Smooth muscle cell (in vitro differentiated cells): Measurements from ENCODE around the gene ARL14EP. TPM values are rescaled to one million over a fixed set of nuclear protein-coding genes. Genes with fewer than 3 reads are reported as not detected.

ENCODE experiments used
- DNase-seq: peaks from one replicate; lab custom pipeline; 2025; ENCODE audit not compliant: unreplicated experiment; lab: John Stamatoyannopoulos, UW
- H2AFZ ChIP-seq: fragments of 200-600 bp; sonication (generic); 2 replicates; pipeline ENCODE4 v1.6.0; 2016; ENCODE audit warnings: antibody characterized with exemption, low read depth, mild to moderate bottlenecking
- H3F3A ChIP-seq: fragments of 200-600 bp; sonication (generic); 2 replicates; pipeline ENCODE4 v1.6.0; 2017; ENCODE audit warnings: antibody characterized with exemption, low read depth
- H3K27ac ChIP-seq: fragments of 200-600 bp; sonication (generic); 2 replicates; pipeline ENCODE4 v1.5.1; 2016; ENCODE audit warnings: low read depth, mild to moderate bottlenecking
- H3K27me3 ChIP-seq: fragments of 200-600 bp; sonication (generic); 2 replicates; pipeline ENCODE4 v1.6.1; 2016; ENCODE audit warnings: low read depth, mild to moderate bottlenecking
- H3K36me3 ChIP-seq: fragments of 200-600 bp; sonication (generic); 2 replicates; pipeline ENCODE4 v1.5.1; 2016; ENCODE audit warnings: low read depth
- H3K4me1 ChIP-seq: fragments of 200-600 bp; sonication (generic); 2 replicates; pipeline ENCODE4 v1.5.1; 2016; ENCODE audit warnings: low read depth
- H3K4me2 ChIP-seq: fragments of 200-600 bp; sonication (generic); 2 replicates; pipeline ENCODE4 v1.6.0; 2016; ENCODE audit warnings: mild to moderate bottlenecking
- H3K4me3 ChIP-seq: fragments of 200-600 bp; sonication (generic); 2 replicates; pipeline ENCODE4 v1.5.1; 2016; ENCODE audit warnings: mild to moderate bottlenecking
- H3K79me2 ChIP-seq: fragments of 200-600 bp; sonication (generic); 2 replicates; pipeline ENCODE4 v1.6.0; 2016; ENCODE audit warnings: low read depth, mild to moderate bottlenecking
- H3K9ac ChIP-seq: fragments of 200-600 bp; sonication (generic); 2 replicates; pipeline ENCODE4 v1.6.0; 2016; ENCODE audit warnings: low read depth
- H3K9me3 ChIP-seq: fragments of 200-600 bp; sonication (generic); replicated peaks from 2 replicates; pipeline ENCODE4 v1.5.1; 2016; ENCODE audit warnings: low read depth
- H4K20me1 ChIP-seq: fragments of 200-600 bp; sonication (generic); 2 replicates; pipeline ENCODE4 v1.6.0; 2016; ENCODE audit warnings: low read depth
- WGBS: methylation state at CpG from one replicate; pipeline ENCODE4 v1.1.7; 2016; ENCODE audit warnings: low lambda C conversion rate; 5-methylcytosine and 5-hydroxymethylcytosine counted together
- polyA plus RNA-seq: library from polyadenylated mRNA; unstranded; fragments of >200 nt; fragmentation: Nextera tagmentation; extraction: Ambion mirVana; gene quantifications from 2 replicates; pipeline ENCODE4 v1.2.1, GENCODE V29; 2016
- total RNA-seq: library from RNA; depleted of rRNA; stranded (reverse); fragments of >200 nt; gene quantifications from 2 replicates; pipeline ENCODE4 v1.2.3, GENCODE V29; 2014
- TF ChIP-seq, protein P1 (sequence below): fragments of 200-600 bp; sonication (generic); IDR thresholded peaks from 2 replicates; pipeline ENCODE4 v1.5.1; 2017; ENCODE audit warnings: borderline replicate concordance, mild to moderate bottlenecking, antibody characterized with exemption; ENCODE audit not compliant: insufficient read depth, poor library complexity, severe bottlenecking

ARL14EP gene
- total and polyA plus RNA-seq, 2 experiments from 2014 or later = 19.7 to 20.7 TPM

DNA sequence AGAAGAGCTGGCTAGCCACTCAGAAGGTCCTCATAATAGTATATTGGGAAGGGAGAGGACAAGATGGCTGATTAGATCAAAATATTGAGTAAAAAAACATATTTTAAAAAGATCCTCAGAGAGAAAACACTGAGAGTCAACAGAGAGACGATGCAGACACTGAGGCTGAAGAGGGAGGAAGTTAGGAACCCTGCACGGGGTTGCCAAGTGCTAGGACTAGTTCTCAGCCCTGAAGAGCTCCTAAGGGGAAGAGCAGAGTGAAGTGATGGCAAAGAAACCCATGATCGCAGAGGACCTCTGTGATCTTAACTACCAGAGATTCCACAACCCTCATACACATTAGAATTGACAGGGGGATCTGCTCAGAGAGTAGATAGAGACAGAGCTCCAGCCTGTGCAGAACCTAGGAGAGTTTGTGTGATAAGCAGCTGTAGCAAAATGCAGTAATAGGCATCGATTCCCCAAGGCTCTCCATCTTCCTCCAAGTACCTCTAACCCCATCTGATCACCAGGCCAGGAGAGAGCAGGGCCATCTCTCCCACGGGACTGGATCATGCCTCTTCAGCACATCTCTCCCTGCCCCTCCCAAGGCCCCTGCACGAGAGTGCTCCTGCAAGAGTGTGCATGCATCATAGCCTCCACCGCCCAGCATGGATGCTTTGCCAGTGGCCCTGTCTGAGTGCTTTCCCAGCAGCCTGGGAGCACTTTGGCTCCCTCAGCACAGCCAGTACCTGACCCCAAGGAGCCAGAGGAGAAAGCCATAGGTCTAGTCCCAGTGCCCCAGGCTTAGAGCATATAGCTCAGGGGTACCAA, 41.2 kb upstream of the ARL14EP start:
- Histone ChIP-seq H3K9me3 (no peaks in the 10 kb centered on the region), H3F3A (no peaks in the 10 kb centered on the region), H3K4me3 (no peak overlapping the region), H3K79me2 (no peaks in the 10 kb centered on the region), H4K20me1 (no peaks in the 10 kb centered on the region), H2AFZ (no peak overlapping the region), H3K9ac (no peak overlapping the region), H3K27me3 (no peaks in the 10 kb centered on the region), H3K4me2 (no peak overlapping the region), H3K27ac (no peak overlapping the region), H3K36me3 (no peaks in the 10 kb centered on the region), H3K4me1 (no peaks in the 10 kb centered on the region)
- no peak for DNase-seq
- 73% methylated on average over 7 of the region's 7 CpGs for WGBS
- TF ChIP-seq, protein P1, sequence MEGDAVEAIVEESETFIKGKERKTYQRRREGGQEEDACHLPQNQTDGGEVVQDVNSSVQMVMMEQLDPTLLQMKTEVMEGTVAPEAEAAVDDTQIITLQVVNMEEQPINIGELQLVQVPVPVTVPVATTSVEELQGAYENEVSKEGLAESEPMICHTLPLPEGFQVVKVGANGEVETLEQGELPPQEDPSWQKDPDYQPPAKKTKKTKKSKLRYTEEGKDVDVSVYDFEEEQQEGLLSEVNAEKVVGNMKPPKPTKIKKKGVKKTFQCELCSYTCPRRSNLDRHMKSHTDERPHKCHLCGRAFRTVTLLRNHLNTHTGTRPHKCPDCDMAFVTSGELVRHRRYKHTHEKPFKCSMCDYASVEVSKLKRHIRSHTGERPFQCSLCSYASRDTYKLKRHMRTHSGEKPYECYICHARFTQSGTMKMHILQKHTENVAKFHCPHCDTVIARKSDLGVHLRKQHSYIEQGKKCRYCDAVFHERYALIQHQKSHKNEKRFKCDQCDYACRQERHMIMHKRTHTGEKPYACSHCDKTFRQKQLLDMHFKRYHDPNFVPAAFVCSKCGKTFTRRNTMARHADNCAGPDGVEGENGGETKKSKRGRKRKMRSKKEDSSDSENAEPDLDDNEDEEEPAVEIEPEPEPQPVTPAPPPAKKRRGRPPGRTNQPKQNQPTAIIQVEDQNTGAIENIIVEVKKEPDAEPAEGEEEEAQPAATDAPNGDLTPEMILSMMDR = no peak

DNA sequence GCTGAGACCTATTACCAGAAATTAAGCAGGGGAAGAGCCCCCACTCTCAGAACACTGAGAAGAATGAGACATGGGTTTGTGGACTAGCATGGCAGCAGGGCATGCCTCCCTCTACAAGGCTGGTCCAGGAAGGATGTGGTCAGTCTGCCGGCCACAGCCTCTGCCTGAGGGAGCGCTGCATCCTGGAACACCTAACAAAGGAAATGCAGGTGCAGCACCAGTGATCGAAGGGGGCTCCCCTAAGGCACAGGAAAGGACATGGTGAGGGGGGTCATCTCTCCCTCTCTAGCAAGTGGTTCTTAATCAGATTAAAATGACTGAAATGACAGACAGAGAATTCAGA, 40.6 kb upstream of the ARL14EP start:
- H3K79me2 ChIP-seq = no peaks in the 10 kb centered on the region
- 81% methylated on average over 3 of the region's 3 CpGs for WGBS

DNA sequence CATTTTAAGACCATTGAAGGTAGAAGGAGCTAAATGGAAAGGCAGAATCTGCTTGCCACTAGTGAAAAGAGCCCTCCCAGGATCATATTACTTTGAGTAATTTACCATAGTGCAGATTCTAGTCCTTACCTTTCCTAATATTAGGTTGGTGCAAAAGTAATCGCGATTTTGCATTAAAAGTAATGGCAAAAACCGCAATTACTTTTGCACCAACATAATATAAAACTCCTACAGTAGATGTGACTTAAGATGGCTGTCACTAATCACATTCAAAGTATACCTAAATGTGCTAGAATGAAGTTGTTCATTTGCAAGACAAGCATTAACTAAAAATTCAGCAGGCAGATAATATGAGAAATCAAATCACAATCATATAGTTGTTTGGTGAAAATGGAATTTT, 38.1 kb upstream of the ARL14EP start:
- 91% methylated on average over 3 of the region's 3 CpGs for WGBS
- TF ChIP-seq, protein P1 = no peak
- H3F3A ChIP-seq = no peaks in the 10 kb centered on the region

More for the DNA sequence above, 40.6 kb upstream of the ARL14EP start:
- no peak overlapping the region for H3K4me2 ChIP-seq
- no peak for DNase-seq
- H3K27me3 ChIP-seq = no peaks in the 10 kb centered on the region
- no peaks in the 10 kb centered on the region for H3K9me3 ChIP-seq
- no peaks in the 10 kb centered on the region for H3K36me3 ChIP-seq
- H3F3A ChIP-seq = no peaks in the 10 kb centered on the region
- no peak overlapping the region for H3K27ac ChIP-seq
- TF ChIP-seq, protein P1 = no peak
- H3K4me1 ChIP-seq = no peaks in the 10 kb centered on the region
- H4K20me1 ChIP-seq = no peaks in the 10 kb centered on the region
- no peak overlapping the region for H3K9ac ChIP-seq
- H2AFZ ChIP-seq = no peak overlapping the region
- H3K4me3 ChIP-seq = no peak overlapping the region

More for the DNA sequence above, 38.1 kb upstream of the ARL14EP start:
- no peaks in the 10 kb centered on the region for H3K4me1 ChIP-seq
- H3K9ac ChIP-seq = no peak overlapping the region
- H2AFZ ChIP-seq = no peak overlapping the region
- no peaks in the 10 kb centered on the region for H3K27me3 ChIP-seq
- no peaks in the 10 kb centered on the region for H3K9me3 ChIP-seq
- H3K4me2 ChIP-seq = no peak overlapping the region
- no peak overlapping the region for H3K4me3 ChIP-seq
- H3K36me3 ChIP-seq = no peaks in the 10 kb centered on the region
- no peaks in the 10 kb centered on the region for H3K79me2 ChIP-seq
- H4K20me1 ChIP-seq = no peaks in the 10 kb centered on the region
- H3K27ac ChIP-seq = no peak overlapping the region
- no peak for DNase-seq
